Testis (tissue), 2 donors: ENCODE measurements around the gene BIN1.

Experiments
- POLR2A ChIP-seq: fragments of 450-650 bp; IDR thresholded peaks from one replicate; pipeline ENCODE4 v1.6.1; 2017; ENCODE audit warnings: antibody characterized with exemption, mild to moderate bottlenecking, moderate library complexity
- TF ChIP-seq, protein P1 (sequence below), 3 experiments: fragments of 450-650 bp in 2 of 3; fragments of 200-600 bp in 1 of 3; sonication (generic) in 1 of 3; IDR thresholded peaks; one replicate each; pipeline ENCODE4 v1.5.1; 2016 to 2019; ENCODE audit warnings: antibody characterized with exemption in 3 of 3, mild to moderate bottlenecking in 2 of 3, moderate library complexity in 1 of 3

DNA sequence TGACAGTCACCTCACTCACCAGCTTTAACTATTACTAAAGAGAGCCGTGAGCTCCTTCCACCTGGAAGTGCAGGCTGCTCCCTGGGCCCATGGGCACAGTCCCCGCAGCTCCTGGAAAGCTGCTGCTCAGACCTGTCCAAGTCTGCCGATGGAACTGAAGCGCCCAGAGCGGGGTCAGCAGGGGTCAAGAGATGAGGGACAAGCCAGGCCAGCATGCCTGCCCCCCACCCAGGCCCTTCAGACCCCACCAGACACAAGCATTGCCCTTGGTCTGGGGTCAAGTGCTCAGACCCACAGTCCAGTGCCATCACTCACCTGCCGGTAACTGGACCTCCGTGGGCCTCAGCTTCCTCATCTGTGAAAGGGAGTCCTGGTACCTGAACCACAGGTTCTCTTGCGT is 59.9 kb downstream of the BIN1 start:
- TF ChIP-seq, protein P1, sequence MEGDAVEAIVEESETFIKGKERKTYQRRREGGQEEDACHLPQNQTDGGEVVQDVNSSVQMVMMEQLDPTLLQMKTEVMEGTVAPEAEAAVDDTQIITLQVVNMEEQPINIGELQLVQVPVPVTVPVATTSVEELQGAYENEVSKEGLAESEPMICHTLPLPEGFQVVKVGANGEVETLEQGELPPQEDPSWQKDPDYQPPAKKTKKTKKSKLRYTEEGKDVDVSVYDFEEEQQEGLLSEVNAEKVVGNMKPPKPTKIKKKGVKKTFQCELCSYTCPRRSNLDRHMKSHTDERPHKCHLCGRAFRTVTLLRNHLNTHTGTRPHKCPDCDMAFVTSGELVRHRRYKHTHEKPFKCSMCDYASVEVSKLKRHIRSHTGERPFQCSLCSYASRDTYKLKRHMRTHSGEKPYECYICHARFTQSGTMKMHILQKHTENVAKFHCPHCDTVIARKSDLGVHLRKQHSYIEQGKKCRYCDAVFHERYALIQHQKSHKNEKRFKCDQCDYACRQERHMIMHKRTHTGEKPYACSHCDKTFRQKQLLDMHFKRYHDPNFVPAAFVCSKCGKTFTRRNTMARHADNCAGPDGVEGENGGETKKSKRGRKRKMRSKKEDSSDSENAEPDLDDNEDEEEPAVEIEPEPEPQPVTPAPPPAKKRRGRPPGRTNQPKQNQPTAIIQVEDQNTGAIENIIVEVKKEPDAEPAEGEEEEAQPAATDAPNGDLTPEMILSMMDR (IDR thresholded peaks at IDR 0.05) = no peak
- no peak for TF ChIP-seq POLR2A
